Lower lobe of right lung (tissue), 2 donors: ENCODE data around the gene PSMB5. TPM values are rescaled to one million over a fixed set of nuclear protein-coding genes. Genes with fewer than 3 reads are reported as not detected.

Experiments used
- ATAC-seq, 2 donors: fragments of 200-7000 bp; cut with Tn5 transposase; one replicate each; pipeline ENCODE4 v1.9.1; 2020 to 2022; ENCODE audit warnings: mild to moderate bottlenecking in 2 of 2, moderate library complexity in 2 of 2
- DNase-seq: peaks from one replicate; pipeline ENCODE4 v3.0.0-alpha.2; 2020
- H3K27ac ChIP-seq: fragments of 200-600 bp; one replicate; pipeline ENCODE4 v1.8.0; 2022
- H3K27me3 ChIP-seq: fragments of 200-600 bp; one replicate; pipeline ENCODE4 v1.8.0; 2022; ENCODE audit warnings: low read depth
- H3K36me3 ChIP-seq: fragments of 200-600 bp; one replicate; pipeline ENCODE4 v1.8.0; 2022; ENCODE audit warnings: mild to moderate bottlenecking
- H3K4me1 ChIP-seq: fragments of 200-600 bp; one replicate; pipeline ENCODE4 v1.8.0; 2022
- H3K4me3 ChIP-seq: fragments of 200-600 bp; one replicate; pipeline ENCODE4 v1.8.0; 2022; ENCODE audit warnings: mild to moderate bottlenecking
- H3K9me3 ChIP-seq: fragments of 200-600 bp; one replicate; pipeline ENCODE4 v1.8.0; 2022
- CTCF ChIP-seq: fragments of 200-600 bp; IDR thresholded peaks from one replicate; pipeline ENCODE4 v1.8.0; 2022; ENCODE audit warnings: antibody characterized with exemption, mild to moderate bottlenecking
- intact Hi-C: fragments of 100-400 bp; cut with DNase I; formaldehyde crosslinking; loops from one replicate; pipeline ENCODE4 v1.11.0; 2022
- total RNA-seq: library from RNA; stranded (reverse); fragmentation: NEBNext Ultra II Directional; extraction: Animal tissue kit (Norgen Biotek cat#: 25700); gene quantifications from one replicate; pipeline ENCODE4 v1.2.1, GENCODE V29; 2021
- donor health status: DM: no; HTN: yes; CAD: no; lungs with severe emphysema.

PSMB5 gene
- total RNA-seq, 1 donor from 2014 or later = 71.5 TPM

GRCh38 chr14:23063601-23064000 lies 28.9 kb upstream of the PSMB5 start:
- intact Hi-C loops = no loop called here
- Histone ChIP-seq H3K36me3 (peaks cover 100% of the 10 kb centered on the region), H3K4me3 (no peak overlapping the region), H3K27ac (no peak overlapping the region), H3K27me3 (no peaks in the 10 kb centered on the region), H3K9me3 (no peaks in the 10 kb centered on the region), H3K4me1 (peaks cover 13% of the 10 kb centered on the region)
- DNase-seq = no peak
- no peak for ATAC-seq
- TF ChIP-seq CTCF = no peak

GRCh38 chr14:23062002-23062401 lies 27.3 kb upstream of the PSMB5 start:
- Histone ChIP-seq H3K27me3 (no peaks in the 10 kb centered on the region), H3K9me3 (no peaks in the 10 kb centered on the region), H3K27ac (no peak overlapping the region), H3K4me1 (peaks cover 10% of the 10 kb centered on the region), H3K36me3 (peaks cover 85% of the 10 kb centered on the region), H3K4me3 (no peak overlapping the region)
- peak; percentile 28 to 43 for ATAC-seq
- intact Hi-C loops = no loop called here
- DNase-seq = no peak
- no peak for TF ChIP-seq CTCF

- peaks cover 72% of the 10 kb centered on the region for H3K36me3 ChIP-seq
- H3K27me3 ChIP-seq = no peaks in the 10 kb centered on the region
- TF ChIP-seq CTCF = no peak
- no peak overlapping the region for H3K4me3 ChIP-seq
- DNase-seq (no peak), ATAC-seq (no peak)
- intact Hi-C loops = no loop called here
- H3K9me3 ChIP-seq = no peaks in the 10 kb centered on the region
- no peak overlapping the region for H3K27ac ChIP-seq
- peaks cover 23% of the 10 kb centered on the region for H3K4me1 ChIP-seq
Measured at GRCh38 chr14:23060536-23061260, 26.0 kb upstream of the PSMB5 start.

- no peak for DNase-seq
- peaks cover 54% of the 10 kb centered on the region for H3K36me3 ChIP-seq
- H3K27ac ChIP-seq = peak overlapping the region; percentile 58
Measured at GRCh38 chr14:23058654-23059504, 24.2 kb upstream of the PSMB5 start.

More at GRCh38 chr14:23058654-23059504, 24.2 kb upstream of the PSMB5 start:
- no peak overlapping the region for H3K4me3 ChIP-seq
- H3K4me1 ChIP-seq = peaks cover 23% of the 10 kb centered on the region
- H3K9me3 ChIP-seq = no peaks in the 10 kb centered on the region
- TF ChIP-seq CTCF = no peak
- no peak for ATAC-seq
- no peaks in the 10 kb centered on the region for H3K27me3 ChIP-seq
- intact Hi-C loops = loop anchor here (5.0 kb wide), 1 partner anchor 72 kb away; no protein-coding TSS in a partner anchor
